ENCODE results near the gene JPT1. TPM values are rescaled to one million over a fixed set of nuclear protein-coding genes. Genes with fewer than 3 reads are reported as not detected.
"Not testable (repeated sequence)": the region's sequence is repeated elsewhere in the genome, so short reads cannot be mapped to it uniquely, and the experiment has no call there.

Gene JPT1
- total RNA-seq, 1 donor from 2014 or later: 122 TPM

GRCh38 chr17:75158480-75158879, 4.2 kb upstream of the JPT1 start:
- peak in 1 of 2 donors; percentile 32 for DNase-seq (ENCODE audit: low read depth in 2 of 2)

- DNase-seq (ENCODE audit: low read depth in 2 of 2): no peak
Observed at GRCh38 chr17:75155191-75155601, 884 bp upstream of the JPT1 start.

- peak in 1 of 2 donors; percentile 19 for DNase-seq (ENCODE audit: low read depth in 2 of 2)
Observed at GRCh38 chr17:75153780-75154194, 525 bp downstream of the JPT1 start.

- peak in 1 of 2 donors; percentile 35 for DNase-seq (ENCODE audit: low read depth in 2 of 2)
Observed at GRCh38 chr17:75152922-75153779, 1.2 kb downstream of the JPT1 start.

GRCh38 chr17:75152523-75152921, 1.8 kb downstream of the JPT1 start:
- DNase-seq (ENCODE audit: low read depth in 2 of 2): peak in 1 of 2 donors; percentile 7

GRCh38 chr17:75151930-75152329, 2.4 kb downstream of the JPT1 start:
- peak in 1 of 2 donors; percentile 8 for DNase-seq (ENCODE audit: low read depth in 2 of 2)

- no peak for DNase-seq (ENCODE audit: low read depth in 2 of 2)
Observed at GRCh38 chr17:75147878-75148546, 6.3 kb downstream of the JPT1 start.

GRCh38 chr17:75146592-75146991, 7.7 kb downstream of the JPT1 start:
- DNase-seq (ENCODE audit: low read depth in 2 of 2): no peak

GRCh38 chr17:75144816-75145512, 9.3 kb downstream of the JPT1 start:
- DNase-seq (ENCODE audit: low read depth in 2 of 2): no peak

- no peak for DNase-seq (ENCODE audit: low read depth in 2 of 2)
Observed at GRCh38 chr17:75142236-75142971, 11.9 kb downstream of the JPT1 start.

- DNase-seq (ENCODE audit: low read depth in 2 of 2): no peak
Observed at GRCh38 chr17:75138519-75138918, 15.8 kb downstream of the JPT1 start.

GRCh38 chr17:75137762-75138161, 16.6 kb downstream of the JPT1 start:
- not testable (repeated sequence) for DNase-seq (ENCODE audit: low read depth in 2 of 2)

- DNase-seq (ENCODE audit: low read depth in 2 of 2): peak in 1 of 2 donors; percentile 28
Observed at GRCh38 chr17:75135946-75136345, 18.4 kb downstream of the JPT1 start.

- no peak for DNase-seq (ENCODE audit: low read depth in 2 of 2)
Observed at GRCh38 chr17:75135452-75135851, 18.9 kb downstream of the JPT1 start.

GRCh38 chr17:75133607-75134347, 20.5 kb downstream of the JPT1 start:
- DNase-seq (ENCODE audit: low read depth in 2 of 2): not testable (repeated sequence)

- no peak for DNase-seq (ENCODE audit: low read depth in 2 of 2)
Observed at GRCh38 chr17:75133001-75133400, 21.3 kb downstream of the JPT1 start.

- DNase-seq (ENCODE audit: low read depth in 2 of 2): not testable (repeated sequence)
Observed at GRCh38 chr17:75132018-75133000, 22.0 kb downstream of the JPT1 start.

- DNase-seq (ENCODE audit: low read depth in 2 of 2): peak; percentile 41 to 72
Observed at GRCh38 chr17:75131278-75132017, 22.9 kb downstream of the JPT1 start, which contains the start of gene NT5C. Gene NT5C (minus strand): TSS chr17:75131742. CDS start chr17:75131707, 35 bp downstream.

Data from dermis microvascular lymphatic vessel endothelial cell (primary cell).